ENCODE data around the gene NRM. TPM values are rescaled to one million over a fixed set of nuclear protein-coding genes. Genes with fewer than 3 reads are reported as not detected.

The NRM gene
- total and polyA plus RNA-seq, 2 of the 13 experiments (the other 11 are each of a cell fraction or from before 2014, with no cell fraction given): 12.5 to 16.0 TPM

DNA sequence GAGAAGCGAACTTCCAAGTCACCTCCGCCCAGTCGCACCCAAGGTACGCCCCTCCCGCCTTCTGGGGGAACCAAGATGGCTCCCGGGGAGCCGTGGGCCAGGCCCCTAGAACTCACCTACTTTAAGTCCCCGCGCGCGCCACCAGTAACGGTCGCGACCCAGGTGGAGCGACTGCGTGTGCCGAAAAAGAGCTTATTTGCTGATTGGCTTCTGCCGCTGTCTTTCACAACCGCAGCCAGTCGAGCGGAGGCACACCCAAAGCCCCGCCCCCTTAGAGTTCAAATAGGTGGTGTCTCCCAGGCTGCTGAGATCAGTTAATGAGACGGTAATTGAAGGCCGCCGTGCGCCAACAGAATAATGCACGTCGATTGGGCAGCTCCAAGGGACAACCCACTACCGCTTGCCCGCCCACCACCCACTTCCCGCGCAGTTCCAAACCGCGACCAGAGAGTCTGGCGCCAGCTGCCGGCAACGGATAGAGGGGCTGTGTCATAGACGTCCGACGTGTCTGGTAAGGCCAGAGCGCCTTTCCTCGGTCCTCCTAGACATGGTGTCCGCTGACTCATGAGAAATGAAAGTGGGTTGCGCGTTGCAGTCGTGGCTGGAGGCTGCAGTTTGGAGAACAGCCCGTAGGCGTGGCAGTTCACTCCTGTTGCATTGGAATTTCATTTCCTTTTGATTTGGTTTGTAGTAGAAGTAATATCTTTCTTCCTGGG is 26.5 kb upstream of the NRM start, which contains the start of gene MDC1 (continued):
- TF ChIP-seq, protein P1, sequence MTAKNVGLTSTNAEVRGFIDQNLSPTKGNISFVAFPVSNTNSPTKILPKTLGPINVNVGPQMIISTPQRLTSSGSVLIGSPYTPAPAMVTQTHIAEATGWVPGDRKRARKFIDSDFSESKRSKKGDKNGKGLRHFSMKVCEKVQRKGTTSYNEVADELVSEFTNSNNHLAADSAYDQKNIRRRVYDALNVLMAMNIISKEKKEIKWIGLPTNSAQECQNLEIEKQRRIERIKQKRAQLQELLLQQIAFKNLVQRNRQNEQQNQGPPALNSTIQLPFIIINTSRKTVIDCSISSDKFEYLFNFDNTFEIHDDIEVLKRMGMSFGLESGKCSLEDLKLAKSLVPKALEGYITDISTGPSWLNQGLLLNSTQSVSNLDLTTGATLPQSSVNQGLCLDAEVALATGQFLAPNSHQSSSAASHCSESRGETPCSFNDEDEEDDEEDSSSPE (CRISPR knock-in tag; IDR thresholded peaks at IDR 0.05): peak; percentile 100
- TF ChIP-seq MLXIP (CRISPR knock-in tag; IDR thresholded peaks at IDR 0.05; ENCODE audit: borderline replicate concordance) (no peak), KLF9 (CRISPR knock-in tag; IDR thresholded peaks at IDR 0.05; ENCODE audit: low read depth) (peak; percentile 99), MAFG (CRISPR knock-in tag; IDR thresholded peaks at IDR 0.05) (peak; percentile 97), ZMAT5 (CRISPR knock-in tag; IDR thresholded peaks at IDR 0.05; ENCODE audit: borderline replicate concordance, low read depth) (no peak), TCF7L2 (IDR thresholded peaks at IDR 0.05; ENCODE audit: low read depth, low read length) (no peak), NR3C1 (CRISPR knock-in tag; IDR thresholded peaks at IDR 0.05) (no peak), FOXJ3 (CRISPR knock-in tag; IDR thresholded peaks at IDR 0.05; ENCODE audit: borderline replicate concordance) (peak; percentile 63; the same call in 1 of the 2 replicates), ZNF337 (CRISPR knock-in tag; IDR thresholded peaks at IDR 0.05; ENCODE audit: borderline replicate concordance, low read depth) (0 out of 2 replicates have a peak, but pooled peaks have one; percentile 74), ZNF263 (CRISPR knock-in tag; IDR thresholded peaks at IDR 0.05) (no peak), PHB2 (IDR thresholded peaks at IDR 0.05; ENCODE audit: partially characterized antibody) (no peak), HNRNPL (IDR thresholded peaks at IDR 0.05; ENCODE audit: low read depth, low read length) (0 out of 2 replicates have a peak, but pooled peaks have one; percentile 66)
- TF ChIP-seq, protein P2, sequence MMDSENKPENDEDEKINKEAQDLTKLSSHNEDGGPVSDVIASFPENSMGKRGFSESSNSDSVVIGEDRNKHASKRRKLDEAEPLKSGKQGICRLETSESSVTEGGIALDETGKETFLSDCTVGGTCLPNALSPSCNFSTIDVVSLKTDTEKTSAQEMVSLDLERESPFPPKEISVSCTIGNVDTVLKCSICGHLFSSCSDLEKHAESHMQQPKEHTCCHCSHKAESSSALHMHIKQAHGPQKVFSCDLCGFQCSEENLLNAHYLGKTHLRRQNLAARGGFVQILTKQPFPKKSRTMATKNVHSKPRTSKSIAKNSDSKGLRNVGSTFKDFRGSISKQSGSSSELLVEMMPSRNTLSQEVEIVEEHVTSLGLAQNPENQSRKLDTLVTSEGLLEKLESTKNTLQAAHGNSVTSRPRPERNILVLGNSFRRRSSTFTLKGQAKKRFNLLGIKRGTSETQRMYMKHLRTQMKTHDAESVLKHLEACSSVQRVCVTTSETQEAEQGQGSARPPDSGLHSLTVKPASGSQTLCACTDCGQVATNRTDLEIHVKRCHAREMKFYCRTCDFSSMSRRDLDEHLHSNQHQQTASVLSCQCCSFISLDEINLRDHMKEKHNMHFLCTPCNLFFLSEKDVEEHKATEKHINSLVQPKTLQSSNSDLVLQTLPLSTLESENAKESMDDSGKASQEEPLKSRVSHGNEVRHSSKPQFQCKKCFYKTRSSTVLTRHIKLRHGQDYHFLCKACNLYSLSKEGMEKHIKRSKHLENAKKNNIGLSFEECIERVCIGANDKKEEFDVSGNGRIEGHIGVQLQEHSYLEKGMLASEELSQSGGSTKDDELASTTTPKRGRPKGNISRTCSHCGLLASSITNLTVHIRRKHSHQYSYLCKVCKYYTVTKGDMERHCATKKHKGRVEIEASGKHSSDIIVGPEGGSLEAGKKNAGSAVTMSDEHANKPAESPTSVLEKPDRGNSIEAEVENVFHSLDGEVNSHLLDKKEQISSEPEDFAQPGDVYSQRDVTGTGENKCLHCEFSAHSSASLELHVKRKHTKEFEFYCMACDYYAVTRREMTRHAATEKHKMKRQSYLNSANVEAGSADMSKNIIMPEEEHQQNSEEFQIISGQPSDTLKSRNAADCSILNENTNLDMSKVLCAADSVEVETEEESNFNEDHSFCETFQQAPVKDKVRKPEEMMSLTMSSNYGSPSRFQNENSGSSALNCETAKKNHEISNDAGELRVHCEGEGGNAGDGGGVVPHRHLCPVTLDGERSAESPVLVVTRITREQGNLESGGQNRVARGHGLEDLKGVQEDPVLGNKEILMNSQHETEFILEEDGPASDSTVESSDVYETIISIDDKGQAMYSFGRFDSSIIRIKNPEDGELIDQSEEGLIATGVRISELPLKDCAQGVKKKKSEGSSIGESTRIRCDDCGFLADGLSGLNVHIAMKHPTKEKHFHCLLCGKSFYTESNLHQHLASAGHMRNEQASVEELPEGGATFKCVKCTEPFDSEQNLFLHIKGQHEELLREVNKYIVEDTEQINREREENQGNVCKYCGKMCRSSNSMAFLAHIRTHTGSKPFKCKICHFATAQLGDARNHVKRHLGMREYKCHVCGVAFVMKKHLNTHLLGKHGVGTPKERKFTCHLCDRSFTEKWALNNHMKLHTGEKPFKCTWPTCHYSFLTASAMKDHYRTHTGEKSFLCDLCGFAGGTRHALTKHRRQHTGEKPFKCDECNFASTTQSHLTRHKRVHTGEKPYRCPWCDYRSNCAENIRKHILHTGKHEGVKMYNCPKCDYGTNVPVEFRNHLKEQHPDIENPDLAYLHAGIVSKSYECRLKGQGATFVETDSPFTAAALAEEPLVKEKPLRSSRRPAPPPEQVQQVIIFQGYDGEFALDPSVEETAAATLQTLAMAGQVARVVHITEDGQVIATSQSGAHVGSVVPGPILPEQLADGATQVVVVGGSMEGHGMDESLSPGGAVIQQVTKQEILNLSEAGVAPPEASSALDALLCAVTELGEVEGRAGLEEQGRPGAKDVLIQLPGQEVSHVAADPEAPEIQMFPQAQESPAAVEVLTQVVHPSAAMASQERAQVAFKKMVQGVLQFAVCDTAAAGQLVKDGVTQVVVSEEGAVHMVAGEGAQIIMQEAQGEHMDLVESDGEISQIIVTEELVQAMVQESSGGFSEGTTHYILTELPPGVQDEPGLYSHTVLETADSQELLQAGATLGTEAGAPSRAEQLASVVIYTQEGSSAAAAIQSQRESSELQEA (CRISPR knock-in tag; IDR thresholded peaks at IDR 0.05; ENCODE audit: not compliant biosample characterization): peak; percentile 38
- TF ChIP-seq, protein P3, sequence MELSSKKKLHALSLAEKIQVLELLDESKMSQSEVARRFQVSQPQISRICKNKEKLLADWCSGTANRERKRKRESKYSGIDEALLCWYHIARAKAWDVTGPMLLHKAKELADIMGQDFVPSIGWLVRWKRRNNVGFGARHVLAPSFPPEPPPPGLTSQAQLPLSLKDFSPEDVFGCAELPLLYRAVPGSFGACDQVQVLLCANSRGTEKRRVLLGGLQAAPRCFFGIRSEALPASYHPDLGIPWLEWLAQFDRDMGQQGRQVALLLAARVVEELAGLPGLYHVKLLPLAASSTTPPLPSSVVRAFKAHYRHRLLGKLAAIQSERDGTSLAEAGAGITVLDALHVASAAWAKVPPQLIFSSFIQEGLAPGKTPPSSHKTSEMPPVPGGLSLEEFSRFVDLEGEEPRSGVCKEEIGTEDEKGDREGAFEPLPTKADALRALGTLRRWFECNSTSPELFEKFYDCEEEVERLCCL (CRISPR knock-in tag; IDR thresholded peaks at IDR 0.05; ENCODE audit: borderline replicate concordance): peak; percentile 32; the same call in 1 of the 2 replicates

Measured in HepG2 (cell line).